ENCODE data around the gene LRRC17. TPM values are rescaled to one million over a fixed set of nuclear protein-coding genes. Genes with fewer than 3 reads are reported as not detected.

The LRRC17 gene
- total RNA-seq, 2 experiments from 2014 or later, result not detected

- H4K20me1 ChIP-seq (ENCODE audit: insufficient read depth, low read length), result no peaks in the 10 kb centered on the region
- H3K9me3 ChIP-seq (ENCODE audit: low read length), result 0 out of 2 replicates have a peak, but pooled peaks cover 5% of the 10 kb centered on the region
- CTCF ChIA-PET (ENCODE audit: unreplicated experiment), result no interaction called here
- intact Hi-C loops (cut with micrococcal nuclease; ENCODE audit: unreplicated experiment), result no loop called here
- DNase-seq (ENCODE audit: low spot score), result no peak
- H3K4me3 ChIP-seq (ENCODE audit: low read depth, low read length, poor library complexity, severe bottlenecking), result no peak overlapping the region
- POLR2A ChIA-PET, result no interaction called here
- H3K79me2 ChIP-seq (ENCODE audit: insufficient read depth, low read depth, low read length), result no peaks in the 10 kb centered on the region
- no peaks in the 10 kb centered on the region for H3K9me2 ChIP-seq (ENCODE audit: insufficient read depth, low read length)
- no peaks in the 10 kb centered on the region for H3K36me3 ChIP-seq (ENCODE audit: insufficient read depth, low read length)
- H3K4me1 ChIP-seq (ENCODE audit: insufficient read depth, low read length, poor library complexity, severe bottlenecking), result no peaks in the 10 kb centered on the region
- no peak overlapping the region for H3K4me2 ChIP-seq (ENCODE audit: low read length)
- no peak overlapping the region for H3K27ac ChIP-seq (ENCODE audit: low read depth, low read length, poor library complexity, severe bottlenecking)
- no peak overlapping the region for H2AFZ ChIP-seq (ENCODE audit: low read length)
- no TSS peak for BruUV-seq (replicated peaks)
- TF ChIP-seq EZH2phosphoT487 (IDR thresholded peaks at IDR 0.05; ENCODE audit: borderline replicate concordance, low read depth, low read length) (no peak), CTCF (conservative IDR thresholded peaks at IDR 0.05; ENCODE audit: low read length) (no peak)
Measured at GRCh38 chr7:102991540-102992214, 78.9 kb downstream of the LRRC17 start.

GRCh38 chr7:102992509-102992937 lies 79.7 kb downstream of the LRRC17 start:
- H2AFZ ChIP-seq (ENCODE audit: low read length), result no peak overlapping the region
- H3K4me1 ChIP-seq (ENCODE audit: insufficient read depth, low read length, poor library complexity, severe bottlenecking), result no peaks in the 10 kb centered on the region
- DNase-seq (ENCODE audit: low spot score), result no peak
- H3K79me2 ChIP-seq (ENCODE audit: insufficient read depth, low read depth, low read length), result no peaks in the 10 kb centered on the region
- TF ChIP-seq CTCF (conservative IDR thresholded peaks at IDR 0.05; ENCODE audit: low read length), result no peak
- no peak for TF ChIP-seq EZH2phosphoT487 (IDR thresholded peaks at IDR 0.05; ENCODE audit: borderline replicate concordance, low read depth, low read length)
- H4K20me1 ChIP-seq (ENCODE audit: insufficient read depth, low read length), result no peaks in the 10 kb centered on the region
- H3K4me2 ChIP-seq (ENCODE audit: low read length), result no peak overlapping the region
- 0 out of 2 replicates have a peak, but pooled peaks cover 5% of the 10 kb centered on the region for H3K9me3 ChIP-seq (ENCODE audit: low read length)
- CTCF ChIA-PET (ENCODE audit: unreplicated experiment), result no interaction called here
- no peaks in the 10 kb centered on the region for H3K36me3 ChIP-seq (ENCODE audit: insufficient read depth, low read length)
- no peak overlapping the region for H3K4me3 ChIP-seq (ENCODE audit: low read depth, low read length, poor library complexity, severe bottlenecking)
- intact Hi-C loops (cut with micrococcal nuclease; ENCODE audit: unreplicated experiment), result no loop called here
- H3K27ac ChIP-seq (ENCODE audit: low read depth, low read length, poor library complexity, severe bottlenecking), result no peak overlapping the region
- H3K9me2 ChIP-seq (ENCODE audit: insufficient read depth, low read length), result no peaks in the 10 kb centered on the region
- BruUV-seq (replicated peaks), result no TSS peak
- POLR2A ChIA-PET, result no interaction called here

- BruUV-seq (replicated peaks), result no TSS peak
- Histone ChIP-seq H3K36me3 (ENCODE audit: insufficient read depth, low read length) (no peaks in the 10 kb centered on the region), H2AFZ (ENCODE audit: low read length) (no peak overlapping the region), H3K4me1 (ENCODE audit: insufficient read depth, low read length, poor library complexity, severe bottlenecking) (no peaks in the 10 kb centered on the region), H3K9me3 (ENCODE audit: low read length) (0 out of 2 replicates have a peak, but pooled peaks cover 5% of the 10 kb centered on the region), H3K27ac (ENCODE audit: low read depth, low read length, poor library complexity, severe bottlenecking) (no peak overlapping the region), H4K20me1 (ENCODE audit: insufficient read depth, low read length) (no peaks in the 10 kb centered on the region), H3K4me3 (ENCODE audit: low read depth, low read length, poor library complexity, severe bottlenecking) (no peak overlapping the region), H3K79me2 (ENCODE audit: insufficient read depth, low read depth, low read length) (no peaks in the 10 kb centered on the region), H3K4me2 (ENCODE audit: low read length) (no peak overlapping the region), H3K9me2 (ENCODE audit: insufficient read depth, low read length) (no peaks in the 10 kb centered on the region)
- no peak for DNase-seq (ENCODE audit: low spot score)
- intact Hi-C loops (cut with micrococcal nuclease; ENCODE audit: unreplicated experiment), result no loop called here
- no peak for TF ChIP-seq EZH2phosphoT487 (IDR thresholded peaks at IDR 0.05; ENCODE audit: borderline replicate concordance, low read depth, low read length)
- no peak for TF ChIP-seq CTCF (conservative IDR thresholded peaks at IDR 0.05; ENCODE audit: low read length)
- CTCF ChIA-PET (ENCODE audit: unreplicated experiment), result no interaction called here
- POLR2A ChIA-PET, result no interaction called here
Measured at GRCh38 chr7:102992938-102993717, 80.3 kb downstream of the LRRC17 start.

All from OCI-LY7 (cell line).